Endothelial cell of coronary artery (primary cell): ENCODE measurements around the gene RPL4. TPM values are rescaled to one million over a fixed set of nuclear protein-coding genes. Genes with fewer than 3 reads are reported as not detected.

Experiments used
- total RNA-seq: library from RNA; depleted of rRNA; stranded (reverse); fragments of >200 nt; gene quantifications from 2 replicates; pipeline ENCODE4 v1.2.3, GENCODE V29; 2014

Gene RPL4
- total RNA-seq, result 1,890 and 1,891 TPM in 2 replicates

GRCh38 chr15:66504563-66505429, at the start of gene RPL4, which contains the start of gene ZWILCH:
Gene RPL4, minus strand, starts transcription at chr15:66504855. Its CDS starts 65 bp downstream, at chr15:66504790.
Gene ZWILCH, plus strand, starts transcription at chr15:66505326. Its CDS starts 13 bp downstream, at chr15:66505339.

DNA sequence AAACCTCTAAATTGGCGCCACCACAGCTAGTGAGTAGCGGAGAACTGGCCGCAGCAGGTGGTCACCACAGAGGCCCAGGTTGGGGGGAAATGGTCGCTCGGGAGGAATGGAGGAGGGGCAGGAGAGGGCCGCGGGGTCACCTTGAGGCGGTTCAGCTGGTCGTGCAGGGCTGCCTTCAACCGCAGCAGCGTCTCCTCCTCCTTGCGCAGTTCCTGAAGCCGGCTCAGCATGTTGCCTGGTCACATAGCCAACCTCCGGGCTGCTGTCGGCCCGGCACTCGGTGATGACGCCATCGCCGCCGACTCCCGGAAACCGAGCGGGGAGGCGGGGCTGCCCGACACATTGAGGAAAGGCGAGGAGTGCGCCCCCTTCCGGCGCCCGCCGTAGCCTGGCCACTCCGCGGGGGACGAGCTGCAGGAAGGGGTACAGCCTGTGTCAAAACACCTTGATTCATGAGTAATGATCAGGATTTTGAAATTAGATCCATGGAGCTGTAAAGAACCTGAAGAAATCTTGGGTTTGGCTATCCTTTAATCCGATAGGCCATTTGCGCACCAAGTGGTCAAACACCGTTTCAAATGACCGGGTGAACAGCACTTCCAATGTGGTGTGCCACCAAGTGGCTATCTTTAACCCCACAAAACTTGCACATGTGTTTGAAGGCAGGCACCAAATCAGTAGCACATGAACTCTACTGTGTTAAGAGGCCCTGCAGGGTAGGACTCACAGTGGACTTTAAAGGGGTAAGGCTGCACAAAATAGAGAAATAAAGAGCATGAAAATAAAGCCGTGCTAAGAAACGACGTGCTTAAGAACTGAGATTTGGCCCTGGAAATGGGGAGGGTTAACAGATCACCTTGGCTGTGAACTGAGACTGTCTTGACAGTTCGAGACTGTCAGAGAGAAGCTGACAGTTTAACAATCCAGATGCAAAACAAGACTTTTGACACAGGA, 6.9 kb downstream of the RPL4 start, which contains the start of gene SNAPC5:
Gene SNAPC5, minus strand, starts transcription at position 261 of the 954 bp plus-strand sequence. Its CDS starts 31 bp downstream, at position 230.

Other genes with a start within 250 kb of the RPL4 start
- 17.4 and 21.1 TPM in 2 replicates for gene DIS3L, start 211.3 kb downstream of the RPL4 start, total RNA-seq
- 7.1 and 15.3 TPM in 2 replicates for gene TIPIN, start 148.2 kb downstream of the RPL4 start, total RNA-seq
- 43.7 and 61.4 TPM in 2 replicates for gene MAP2K1, start 117.9 kb downstream of the RPL4 start, total RNA-seq
- 16.4 and 24.4 TPM in 2 replicates for gene SNAPC5, start 7.1 kb downstream of the RPL4 start, total RNA-seq
- gene ZWILCH, start 471 bp upstream of the RPL4 start, total RNA-seq, result 13.6 and 26.0 TPM in 2 replicates
- gene LCTL, start 61.1 kb upstream of the RPL4 start, total RNA-seq, result 0.09 TPM in 1 of 2 replicates, not detected in the other
- gene SMAD6, start 197.4 kb upstream of the RPL4 start, total RNA-seq, result 25.6 and 34.0 TPM in 2 replicates